HEK293 (cell line): ENCODE measurements around the gene CD68.

Experiments
- CTCF ChIA-PET: fragments of 350-600 bp; formaldehyde crosslinking; extraction: SDS; loops from one replicate; lab custom pipeline; 2021; ENCODE audit warnings: antibody characterized with exemption; lab: Yijun Ruan, JAX
- POLR2A ChIA-PET: fragments of 300-600 bp; formaldehyde crosslinking; extraction: SDS; loops from one replicate; lab custom pipeline; 2020; ENCODE audit warnings: antibody characterized with exemption, inconsistent platforms; lab: Yijun Ruan, JAX
- H3K27ac ChIP-seq: fragments of 200-500 bp; sonication (Bioruptor generic); 2 replicates; pipeline ENCODE4 v1.5.1; 2014; ENCODE audit warnings: low read depth, low read length, control low read depth, inconsistent platforms; ENCODE audit errors: extremely low read depth
- H3K36me3 ChIP-seq, 2 experiments: fragments of 200-500 bp in 1 of 2; sonication (Bioruptor generic) in 1 of 2; 1 replicate in 1 of 2; 2 replicates in 1 of 2; pipeline ENCODE4 v1.5.1; 2014 to 2017; ENCODE audit warnings: inconsistent platforms in 2 of 2, low read length in 2 of 2; ENCODE audit not compliant: control insufficient read depth in 2 of 2, insufficient read depth in 1 of 2
- H3K4me1 ChIP-seq: fragments of 200-500 bp; sonication (Bioruptor generic); 2 replicates; pipeline ENCODE4 v1.5.1; 2014; ENCODE audit warnings: mild to moderate bottlenecking, low read length, inconsistent platforms; ENCODE audit not compliant: control insufficient read depth, insufficient read depth
- H3K4me3 ChIP-seq: 2 replicates; pipeline ENCODE4 v1.5.1; 2011; ENCODE audit warnings: low read depth, mild to moderate bottlenecking, control low read depth, low read length, moderate library complexity
- H3K9me3 ChIP-seq: fragments of 200-500 bp; sonication (Bioruptor generic); 2 replicates; pipeline ENCODE4 v1.5.1; 2014; ENCODE audit warnings: low read depth, low read length, inconsistent platforms; ENCODE audit not compliant: control insufficient read depth, insufficient read depth
- CTCF ChIP-seq: fragments of 450-650 bp; formaldehyde crosslinking; IDR thresholded peaks from 2 replicates; pipeline ENCODE4 v1.5.1; 2016; ENCODE audit warnings: missing biosample characterization, missing genetic modification characterization
- ELK4 ChIP-seq: IDR thresholded peaks from 2 replicates; pipeline ENCODE4 v1.6.1; 2011; ENCODE audit warnings: mild to moderate bottlenecking, low read depth, low read length, borderline replicate concordance
- GLI2 ChIP-seq: fragments of 450-650 bp; formaldehyde crosslinking; IDR thresholded peaks from 2 replicates; pipeline ENCODE4; 2017; ENCODE audit warnings: missing biosample characterization, missing genetic modification characterization, low read depth, borderline replicate concordance
- HOXA7 ChIP-seq: sonication (generic); formaldehyde crosslinking; IDR thresholded peaks from 2 replicates; pipeline ENCODE4 v1.8.1; 2022; ENCODE audit warnings: missing genetic modification reagents, borderline replicate concordance
- KLF1 ChIP-seq: fragments of 450-650 bp; formaldehyde crosslinking; IDR thresholded peaks from 2 replicates; pipeline ENCODE4 v1.5.1; 2016; ENCODE audit warnings: missing biosample characterization, missing genetic modification characterization
- TCF7L2 ChIP-seq: IDR thresholded peaks from 2 replicates; pipeline ENCODE4 v1.6.1; 2011; ENCODE audit warnings: low read depth, mild to moderate bottlenecking, inconsistent platforms, low read length, moderate library complexity, borderline replicate concordance
- ZBTB1 ChIP-seq: fragments of 450-650 bp; formaldehyde crosslinking; IDR thresholded peaks from 2 replicates; pipeline ENCODE4 v1.5.1; 2016; ENCODE audit warnings: missing biosample characterization, missing genetic modification characterization
- ZBTB48 ChIP-seq: fragments of 450-650 bp; formaldehyde crosslinking; IDR thresholded peaks from 2 replicates; pipeline ENCODE4 v1.5.1; 2016; ENCODE audit warnings: missing biosample characterization, missing genetic modification characterization
- ZIC2 ChIP-seq: fragments of 450-650 bp; formaldehyde crosslinking; IDR thresholded peaks from 2 replicates; pipeline ENCODE4 v1.5.1; 2016; ENCODE audit warnings: missing biosample characterization, missing genetic modification characterization
- ZNF10 ChIP-seq: fragments of 450-650 bp; formaldehyde crosslinking; IDR thresholded peaks from 2 replicates; pipeline ENCODE4 v1.5.1; 2017; ENCODE audit warnings: missing biosample characterization, missing genetic modification characterization
- ZNF138 ChIP-seq: fragments of 450-650 bp; formaldehyde crosslinking; IDR thresholded peaks from 2 replicates; pipeline ENCODE4 v1.5.1; 2016; ENCODE audit warnings: missing biosample characterization, missing genetic modification characterization, borderline replicate concordance
- ZNF157 ChIP-seq: fragments of 450-650 bp; formaldehyde crosslinking; IDR thresholded peaks from 2 replicates; pipeline ENCODE4 v1.5.1; 2016; ENCODE audit warnings: missing biosample characterization, missing genetic modification characterization
- ZNF19 ChIP-seq: fragments of 450-650 bp; formaldehyde crosslinking; IDR thresholded peaks from 2 replicates; pipeline ENCODE4; 2016; ENCODE audit warnings: missing biosample characterization, missing genetic modification characterization, low read depth
- ZNF221 ChIP-seq: fragments of 450-650 bp; formaldehyde crosslinking; IDR thresholded peaks from 2 replicates; pipeline ENCODE4 v1.5.1; 2017; ENCODE audit warnings: missing biosample characterization, missing genetic modification characterization, borderline replicate concordance
- ZNF24 ChIP-seq: fragments of 450-650 bp; formaldehyde crosslinking; IDR thresholded peaks from 2 replicates; pipeline ENCODE4 v1.5.1; 2016; ENCODE audit warnings: missing biosample characterization, missing genetic modification characterization
- ZNF394 ChIP-seq: fragments of 450-650 bp; formaldehyde crosslinking; IDR thresholded peaks from 2 replicates; pipeline ENCODE4 v1.5.1; 2016; ENCODE audit warnings: missing biosample characterization, missing genetic modification characterization, mild to moderate bottlenecking, moderate library complexity, borderline replicate concordance
- ZNF473 ChIP-seq: fragments of 450-650 bp; formaldehyde crosslinking; IDR thresholded peaks from 2 replicates; pipeline ENCODE4 v1.5.1; 2017; ENCODE audit warnings: missing biosample characterization, missing genetic modification characterization
- ZNF558 ChIP-seq: fragments of 450-650 bp; formaldehyde crosslinking; IDR thresholded peaks from 2 replicates; pipeline ENCODE4 v1.5.1; 2016; ENCODE audit warnings: missing biosample characterization, missing genetic modification characterization
- ZNF596 ChIP-seq: fragments of 450-650 bp; IDR thresholded peaks from 2 replicates; pipeline ENCODE4 v1.5.0; 2018; ENCODE audit warnings: missing biosample characterization, mild to moderate bottlenecking, missing genetic modification characterization, moderate library complexity
- ZNF621 ChIP-seq: fragments of 450-650 bp; formaldehyde crosslinking; IDR thresholded peaks from 2 replicates; pipeline ENCODE4 v1.5.1; 2017; ENCODE audit warnings: missing biosample characterization, missing genetic modification characterization
- ZNF626 ChIP-seq: fragments of 450-650 bp; sonication (Bioruptor Pico); formaldehyde crosslinking; IDR thresholded peaks from 2 replicates; pipeline ENCODE4 v1.5.1; 2018; ENCODE audit warnings: missing biosample characterization, missing genetic modification characterization, inconsistent platforms
- ZNF645 ChIP-seq: fragments of 450-650 bp; formaldehyde crosslinking; IDR thresholded peaks from 2 replicates; pipeline ENCODE4; 2016; ENCODE audit warnings: missing biosample characterization, missing genetic modification characterization
- ZNF660 ChIP-seq: fragments of 450-650 bp; IDR thresholded peaks from 2 replicates; pipeline ENCODE4 v1.5.1; 2018; ENCODE audit warnings: missing biosample characterization, mild to moderate bottlenecking, missing genetic modification characterization
- ZNF664 ChIP-seq: fragments of 450-650 bp; formaldehyde crosslinking; IDR thresholded peaks from 2 replicates; pipeline ENCODE4 v1.5.1; 2016; ENCODE audit warnings: missing biosample characterization, missing genetic modification characterization
- ZNF777 ChIP-seq: fragments of 450-650 bp; formaldehyde crosslinking; IDR thresholded peaks from 2 replicates; pipeline ENCODE4 v1.5.1; 2017; ENCODE audit warnings: missing biosample characterization, missing genetic modification characterization, borderline replicate concordance

Gene CD68

GRCh38 chr17:7606280-7606679 is 26.8 kb downstream of the CD68 start:
- Histone ChIP-seq H3K27ac (no peak overlapping the region), H3K4me1 (peaks cover 3% of the 10 kb centered on the region), H3K36me3 (peaks cover 69 to 80% of the 10 kb centered on the region in 2 experiments), H3K9me3 (no peaks in the 10 kb centered on the region), H3K4me3 (no peak overlapping the region)
- ChIA-PET POLR2A (interaction anchor here (1.0 to 1.7 kb wide), 2 partner anchors 80 to 81 kb away, joined by 3 read pairs; partner anchors contain the start of gene TP53), CTCF (interaction anchor here (0.6 to 1.8 kb wide), 4 partner anchors 9 to 277 kb away, joined by 3 to 7 read pairs (median 3); partner anchors contain the start of genes NEURL4 and TP53)
- no peak for TF ChIP-seq KLF1
- TF ChIP-seq GLI2, result no peak
- no peak for TF ChIP-seq ZNF621
- TF ChIP-seq ZNF221 (tag by site-specific recombination), result no peak
- 0 out of 2 replicates have a peak, but pooled peaks have one; percentile 35 for TF ChIP-seq ZIC2 (tag by site-specific recombination)
- TF ChIP-seq ELK4, result no peak

- Histone ChIP-seq H3K4me3 (no peak overlapping the region), H3K27ac (peak overlapping the region; percentile 26; the same call in 1 of the 2 replicates), H3K36me3 (peaks cover 42 to 50% of the 10 kb centered on the region in 2 experiments), H3K4me1 (peaks cover 22% of the 10 kb centered on the region), H3K9me3 (no peaks in the 10 kb centered on the region)
- ChIA-PET CTCF (interaction anchor here (0.8 to 1.9 kb wide), 5 partner anchors 21 to 76 kb away, joined by 3 to 5 read pairs (median 3); partner anchors contain the start of genes SOX15 and TP53), POLR2A (no interaction called here)
- TF ChIP-seq ZNF10 (tag by site-specific recombination) (peak; percentile 85), HOXA7 (no peak)
These were observed 31.2 kb downstream of the CD68 start for GRCh38 chr17:7610641-7611040.

GRCh38 chr17:7611635-7612293 is 32.3 kb downstream of the CD68 start:
- H3K27ac ChIP-seq, result no peak overlapping the region
- no peak for TF ChIP-seq ZNF664 (tag by site-specific recombination)
- peak; percentile 56; the same call in 1 of the 2 replicates for TF ChIP-seq ZBTB48
- no peak for TF ChIP-seq ZNF558 (tag by site-specific recombination)
- TF ChIP-seq ZNF473 (tag by site-specific recombination), result no peak
- TF ChIP-seq CTCF (tag by site-specific recombination), result no peak
- no peak for TF ChIP-seq ZNF777 (tag by site-specific recombination)
- no peak overlapping the region for H3K4me3 ChIP-seq
- H3K4me1 ChIP-seq, result peaks cover 22% of the 10 kb centered on the region
- ChIA-PET POLR2A (interaction anchor here (0.6 to 6.9 kb wide), 4 partner anchors 13 to 76 kb away, joined by 3 to 52 read pairs (median 4); partner anchors contain the start of genes SAT2, TP53 and WRAP53), CTCF (interaction anchor here (0.6 to 5.1 kb wide), 5 partner anchors 21 to 496 kb away, joined by 3 to 30 read pairs (median 3); no protein-coding TSS in a partner anchor)
- H3K9me3 ChIP-seq, result no peaks in the 10 kb centered on the region
- H3K36me3 ChIP-seq, result peaks cover 31 to 46% of the 10 kb centered on the region in 2 experiments; a peak in 2 of 3 replicates

GRCh38 chr17:7612294-7612640 is 32.8 kb downstream of the CD68 start:
- CTCF ChIA-PET, result interaction anchor here (0.7 to 5.1 kb wide), 2 partner anchors 20 to 61 kb away, joined by 3 to 30 read pairs; no protein-coding TSS in a partner anchor
- Histone ChIP-seq H3K27ac (no peak overlapping the region), H3K4me1 (peaks cover 22% of the 10 kb centered on the region), H3K4me3 (no peak overlapping the region), H3K9me3 (no peaks in the 10 kb centered on the region), H3K36me3 (peaks cover 31 to 42% of the 10 kb centered on the region in 2 experiments; a peak in 2 of 3 replicates)
- POLR2A ChIA-PET, result interaction anchor here (0.6 to 6.9 kb wide), 4 partner anchors 13 to 76 kb away, joined by 3 to 52 read pairs (median 4); partner anchors contain the start of genes SAT2, TP53 and WRAP53
- TF ChIP-seq ZNF660 (tag by site-specific recombination), result no peak
- no peak for TF ChIP-seq ZNF621
- TF ChIP-seq ZBTB1, result no peak
- no peak for TF ChIP-seq TCF7L2
- TF ChIP-seq ZNF394 (tag by site-specific recombination), result no peak
- TF ChIP-seq ZNF157 (tag by site-specific recombination), result no peak
- no peak for TF ChIP-seq ZNF24 (tag by site-specific recombination)
- no peak for TF ChIP-seq ZNF596 (tag by site-specific recombination)
- no peak for TF ChIP-seq ZNF626
- no peak for TF ChIP-seq ZNF645 (tag by site-specific recombination)
- no peak for TF ChIP-seq ZNF19 (tag by site-specific recombination)
- TF ChIP-seq ZNF138 (tag by site-specific recombination), result no peak
